KMS-11 (cell line): ENCODE results near the gene SUN1.

Experiments
- H2AFZ ChIP-seq: fragments of 200-600 bp; sonication (generic); 2 replicates; pipeline ENCODE4 v1.6.1; 2016; ENCODE audit warnings: antibody characterized with exemption, mixed run types, low read depth
- H3K27ac ChIP-seq: fragments of 200-600 bp; sonication (generic); 2 replicates; pipeline ENCODE4 v1.6.1; 2016; ENCODE audit warnings: mild to moderate bottlenecking, mixed run types
- H3K27me3 ChIP-seq: fragments of 200-600 bp; sonication (generic); 2 replicates; pipeline ENCODE4 v1.6.1; 2017; ENCODE audit warnings: mild to moderate bottlenecking, low read depth, mixed run types, moderate library complexity; ENCODE audit not compliant: insufficient read depth
- H3K36me3 ChIP-seq: fragments of 200-600 bp; sonication (generic); 2 replicates; pipeline ENCODE4 v1.6.1; 2017; ENCODE audit warnings: mild to moderate bottlenecking, mixed run types; ENCODE audit not compliant: insufficient read depth
- H3K4me1 ChIP-seq: fragments of 200-600 bp; sonication (generic); 2 replicates; pipeline ENCODE4 v1.6.1; 2016; ENCODE audit warnings: mild to moderate bottlenecking, low read depth, mixed run types; ENCODE audit not compliant: poor library complexity, severe bottlenecking
- H3K4me2 ChIP-seq: fragments of 200-600 bp; sonication (generic); 2 replicates; pipeline ENCODE4 v1.7.0; 2016; ENCODE audit warnings: mild to moderate bottlenecking, mixed run types
- H3K4me3 ChIP-seq: fragments of 200-600 bp; sonication (generic); IDR thresholded peaks from 2 replicates; pipeline ENCODE4 v1.6.1; 2017; ENCODE audit warnings: low read depth, low read length, mixed read lengths; ENCODE audit not compliant: insufficient read depth
- H3K79me2 ChIP-seq: fragments of 200-600 bp; sonication (generic); 2 replicates; pipeline ENCODE4 v1.6.1; 2016; ENCODE audit warnings: low read depth, mixed run types; ENCODE audit not compliant: insufficient read depth
- H3K9ac ChIP-seq: fragments of 200-600 bp; sonication (generic); 2 replicates; pipeline ENCODE4 v1.6.1; 2016; ENCODE audit warnings: mild to moderate bottlenecking, mixed run types
- H4K20me1 ChIP-seq: fragments of 200-600 bp; sonication (generic); 2 replicates; pipeline ENCODE4 v1.6.1; 2016; ENCODE audit warnings: mild to moderate bottlenecking, mixed run types; ENCODE audit not compliant: insufficient read depth
- CTCF ChIP-seq: fragments of 200-600 bp; sonication (generic); conservative IDR thresholded peaks from 2 replicates; pipeline ENCODE4 v1.6.1; 2017; ENCODE audit warnings: low read depth, mild to moderate bottlenecking, antibody characterized with exemption, low read length, moderate library complexity, mixed read lengths

Gene SUN1

GRCh38 chr7:876972-877311 lies 44.7 kb downstream of the SUN1 start:
- Histone ChIP-seq H3K79me2 (peaks cover 41% of the 10 kb centered on the region), H3K36me3 (no peaks in the 10 kb centered on the region), H2AFZ (no peak overlapping the region), H3K4me2 (no peak overlapping the region), H3K27ac (peak overlapping the region; percentile 22; the same call in 1 of the 2 replicates), H3K9ac (peak overlapping the region; percentile 37; the same call in 1 of the 2 replicates), H3K4me3 (no peak overlapping the region), H3K4me1 (peaks cover 9% of the 10 kb centered on the region), H4K20me1 (no peaks in the 10 kb centered on the region), H3K27me3 (no peaks in the 10 kb centered on the region)
- no peak for TF ChIP-seq CTCF

GRCh38 chr7:877312-878232 lies 45.3 kb downstream of the SUN1 start:
- peak overlapping the region; percentile 37; the same call in 1 of the 2 replicates for H3K9ac ChIP-seq

GRCh38 chr7:879093-879492 lies 46.8 kb downstream of the SUN1 start:
- no peak overlapping the region for H3K9ac ChIP-seq
- H3K4me2 ChIP-seq: no peak overlapping the region

More at GRCh38 chr7:877312-878232, 45.3 kb downstream of the SUN1 start:
- peaks cover 46% of the 10 kb centered on the region for H3K79me2 ChIP-seq
- TF ChIP-seq CTCF: no peak
- no peak overlapping the region for H2AFZ ChIP-seq
- H3K27ac ChIP-seq: peak overlapping the region; percentile 22; the same call in 1 of the 2 replicates
- H3K4me2 ChIP-seq: peak overlapping the region; percentile 86
- H3K27me3 ChIP-seq: no peaks in the 10 kb centered on the region
- H3K4me1 ChIP-seq: peaks cover 9% of the 10 kb centered on the region
- H3K4me3 ChIP-seq: no peak overlapping the region
- no peaks in the 10 kb centered on the region for H3K36me3 ChIP-seq
- no peaks in the 10 kb centered on the region for H4K20me1 ChIP-seq

GRCh38 chr7:879706-880105 lies 47.4 kb downstream of the SUN1 start:
- no peak overlapping the region for H3K4me3 ChIP-seq
- no peak overlapping the region for H3K9ac ChIP-seq
- no peaks in the 10 kb centered on the region for H3K27me3 ChIP-seq
- peaks cover 9% of the 10 kb centered on the region for H3K4me1 ChIP-seq
- H3K79me2 ChIP-seq: peaks cover 68% of the 10 kb centered on the region
- H3K27ac ChIP-seq: no peak overlapping the region
- no peaks in the 10 kb centered on the region for H4K20me1 ChIP-seq
- no peak for TF ChIP-seq CTCF
- no peaks in the 10 kb centered on the region for H3K36me3 ChIP-seq
- no peak overlapping the region for H2AFZ ChIP-seq
- no peak overlapping the region for H3K4me2 ChIP-seq

More at GRCh38 chr7:879093-879492, 46.8 kb downstream of the SUN1 start:
- no peak overlapping the region for H3K4me3 ChIP-seq
- peaks cover 61% of the 10 kb centered on the region for H3K79me2 ChIP-seq
- no peak for TF ChIP-seq CTCF
- peaks cover 9% of the 10 kb centered on the region for H3K4me1 ChIP-seq
- no peak overlapping the region for H3K27ac ChIP-seq
- H3K27me3 ChIP-seq: no peaks in the 10 kb centered on the region
- H3K36me3 ChIP-seq: no peaks in the 10 kb centered on the region
- H4K20me1 ChIP-seq: no peaks in the 10 kb centered on the region
- no peak overlapping the region for H2AFZ ChIP-seq
